GM23338 (cell line): Measurements from ENCODE around the gene COL1A2. TPM values are rescaled to one million over a fixed set of nuclear protein-coding genes. Genes with fewer than 3 reads are reported as not detected.

Experiments used
- ATAC-seq: fragments of 200-7000 bp; cut with Tn5 transposase; 3 replicates; pipeline ENCODE4 v1.9.1; 2020
- DNase-seq: peaks from one replicate; pipeline ENCODE4 v3.0.0-alpha.2; 2015; ENCODE audit warnings: low spot score
- H2AFZ ChIP-seq: fragments of 200-600 bp; sonication (generic); 2 replicates; pipeline ENCODE4 v1.8.0; 2016; ENCODE audit warnings: antibody characterized with exemption, mild to moderate bottlenecking, moderate library complexity
- H3F3A ChIP-seq: fragments of 200-600 bp; sonication (generic); replicated peaks from 2 replicates; pipeline ENCODE4 v1.8.0; 2017; ENCODE audit warnings: antibody characterized with exemption, mixed run types, low read depth
- H3K27ac ChIP-seq: fragments of 200-600 bp; sonication (generic); 2 replicates; pipeline ENCODE4 v1.6.1; 2016; ENCODE audit warnings: low read depth
- H3K27me3 ChIP-seq: fragments of 200-600 bp; sonication (generic); 2 replicates; pipeline ENCODE4 v1.8.0; 2016; ENCODE audit warnings: mild to moderate bottlenecking, mixed run types, moderate library complexity; ENCODE audit not compliant: insufficient read depth
- H3K36me3 ChIP-seq: fragments of 200-600 bp; sonication (generic); 2 replicates; pipeline ENCODE4 v1.8.0; 2016; ENCODE audit warnings: mild to moderate bottlenecking; ENCODE audit not compliant: insufficient read depth
- H3K4me1 ChIP-seq: fragments of 200-600 bp; sonication (generic); 2 replicates; pipeline ENCODE4 v1.8.0; 2016; ENCODE audit warnings: mild to moderate bottlenecking, moderate library complexity; ENCODE audit not compliant: insufficient read depth
- H3K4me2 ChIP-seq: fragments of 200-600 bp; sonication (generic); 2 replicates; pipeline ENCODE4 v1.7.1; 2017; ENCODE audit warnings: mixed run types
- H3K4me3 ChIP-seq: fragments of 200-600 bp; sonication (generic); 2 replicates; pipeline ENCODE4 v1.6.1; 2016; ENCODE audit warnings: mixed run types
- H3K79me2 ChIP-seq: fragments of 200-600 bp; sonication (generic); replicated peaks from 2 replicates; pipeline ENCODE4 v1.8.0; 2017; ENCODE audit warnings: mild to moderate bottlenecking; ENCODE audit not compliant: insufficient read depth
- H3K9me2 ChIP-seq: fragments of 200-600 bp; sonication (generic); 2 replicates; pipeline ENCODE4 v1.8.0; 2017; ENCODE audit not compliant: insufficient read depth
- H4K20me1 ChIP-seq: fragments of 200-600 bp; sonication (generic); replicated peaks from 2 replicates; pipeline ENCODE4 v1.8.0; 2017; ENCODE audit warnings: mild to moderate bottlenecking; ENCODE audit not compliant: insufficient read depth
- H3K27ac Mint-ChIP-seq: 2 replicates; pipeline ENCODE4 v1.8.0; 2020; ENCODE audit warnings: inconsistent platforms, mild to moderate bottlenecking, moderate library complexity, mixed read lengths
- H3K27me3 Mint-ChIP-seq: 3 replicates; pipeline ENCODE4 v1.8.0; 2022; ENCODE audit warnings: low read depth, mild to moderate bottlenecking, moderate library complexity, mixed read lengths, inconsistent platforms; ENCODE audit not compliant: insufficient read depth, poor library complexity
- H3K36me3 Mint-ChIP-seq: 3 replicates; pipeline ENCODE4 v1.8.0; 2021; ENCODE audit warnings: low read depth, mild to moderate bottlenecking, inconsistent platforms, moderate library complexity, mixed read lengths
- H3K4me1 Mint-ChIP-seq: 3 replicates; pipeline ENCODE4 v1.8.0; 2020; ENCODE audit warnings: mild to moderate bottlenecking, inconsistent platforms, mixed read lengths
- H3K4me3 Mint-ChIP-seq: 3 replicates; pipeline ENCODE4 v1.8.0; 2021; ENCODE audit warnings: moderate library complexity, mild to moderate bottlenecking, inconsistent platforms, mixed read lengths
- H3K9me3 Mint-ChIP-seq: 3 replicates; pipeline ENCODE4 v1.8.0; 2020; ENCODE audit warnings: moderate library complexity, mild to moderate bottlenecking, inconsistent platforms, mixed read lengths
- EZH2 ChIP-seq: fragments of 200-600 bp; sonication (generic); IDR thresholded peaks from one replicate; pipeline ENCODE4 v1.8.0; 2017; ENCODE audit warnings: antibody characterized with exemption, mild to moderate bottlenecking, low read depth; ENCODE audit not compliant: unreplicated experiment
- EZH2phosphoT487 ChIP-seq: fragments of 200-600 bp; sonication (generic); IDR thresholded peaks from one replicate; pipeline ENCODE4 v1.8.1; 2018; ENCODE audit warnings: antibody characterized with exemption; ENCODE audit not compliant: unreplicated experiment
- NANOG ChIP-seq: IDR thresholded peaks from 2 replicates; pipeline ENCODE4 v1.6.1; 2016; ENCODE audit warnings: antibody characterized with exemption, borderline replicate concordance
- POLR2AphosphoS5 ChIP-seq: IDR thresholded peaks from 2 replicates; pipeline ENCODE4 v1.6.1; 2016; ENCODE audit warnings: antibody characterized with exemption, low read depth
- STAT1 ChIP-seq: IDR thresholded peaks from one replicate; pipeline ENCODE4 v1.6.1; 2016; ENCODE audit warnings: antibody characterized with exemption; ENCODE audit not compliant: unreplicated experiment
- ZNF331 ChIP-seq: fragments of 250-450 bp; sonication (Bioruptor Pico); IDR thresholded peaks from 2 replicates; pipeline ENCODE4 v1.5.0; 2020; ENCODE audit warnings: low read depth, mild to moderate bottlenecking, moderate library complexity
- ZNF462 ChIP-seq: fragments of 250-450 bp; sonication (Bioruptor Pico); IDR thresholded peaks from 2 replicates; pipeline ENCODE4 v1.5.0; 2020; ENCODE audit warnings: mild to moderate bottlenecking, moderate library complexity
- polyA plus RNA-seq: library from polyadenylated mRNA; unstranded; fragments of >200 nt; fragmentation: Nextera tagmentation; extraction: Ambion mirVana; gene quantifications from 2 replicates; pipeline ENCODE4 v1.2.1, GENCODE V29; 2016
- total RNA-seq: library from RNA; depleted of rRNA; stranded (reverse); fragments of >200 nt; shearing (Covaris generic); gene quantifications from 2 replicates; pipeline ENCODE4 v1.2.3, GENCODE V29; 2014
- TF ChIP-seq, protein P1 (sequence below): IDR thresholded peaks from 2 replicates; pipeline ENCODE4 v1.6.1; 2016; ENCODE audit warnings: antibody characterized with exemption
- TF ChIP-seq, protein P2 (sequence below): IDR thresholded peaks from one replicate; pipeline ENCODE4 v1.6.1; 2018; ENCODE audit warnings: antibody characterized with exemption; ENCODE audit not compliant: unreplicated experiment
- TF ChIP-seq, protein P3 (sequence below), 2 experiments: fragments of 200-600 bp in 1 of 2; sonication (generic) in 1 of 2; conservative IDR thresholded peaks; 2 replicates each; pipeline versions ENCODE4 v1.5.1 to v1.6.1; 2016 to 2017; ENCODE audit warnings: antibody characterized with exemption in 2 of 2, low read depth in 2 of 2, mild to moderate bottlenecking in 2 of 2, moderate library complexity in 1 of 2

COL1A2 gene
- total and polyA plus RNA-seq, 2 experiments from 2014 or later: 32.0 to 67.0 TPM

DNA sequence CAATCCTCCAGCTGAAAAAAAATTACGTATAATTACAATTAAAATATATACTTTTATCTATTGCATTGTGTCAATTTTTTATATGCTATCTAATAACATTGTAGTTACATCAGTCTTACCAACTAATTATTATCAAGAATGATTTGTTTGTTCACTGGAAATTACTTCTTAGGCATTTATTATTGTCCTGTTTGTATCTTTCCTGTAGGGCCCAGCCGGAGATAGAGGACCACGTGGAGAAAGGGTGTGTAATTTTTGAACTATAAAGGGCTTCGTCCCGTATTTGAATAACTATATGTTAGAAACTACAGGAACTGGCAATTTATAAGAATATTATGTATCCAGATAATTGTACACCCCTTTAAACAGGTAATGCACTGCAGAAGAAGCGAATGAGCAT, 4.1 kb downstream of the COL1A2 start (continued):
- TF ChIP-seq ZNF462 (no peak), NANOG (no peak)
- TF ChIP-seq, protein P1, sequence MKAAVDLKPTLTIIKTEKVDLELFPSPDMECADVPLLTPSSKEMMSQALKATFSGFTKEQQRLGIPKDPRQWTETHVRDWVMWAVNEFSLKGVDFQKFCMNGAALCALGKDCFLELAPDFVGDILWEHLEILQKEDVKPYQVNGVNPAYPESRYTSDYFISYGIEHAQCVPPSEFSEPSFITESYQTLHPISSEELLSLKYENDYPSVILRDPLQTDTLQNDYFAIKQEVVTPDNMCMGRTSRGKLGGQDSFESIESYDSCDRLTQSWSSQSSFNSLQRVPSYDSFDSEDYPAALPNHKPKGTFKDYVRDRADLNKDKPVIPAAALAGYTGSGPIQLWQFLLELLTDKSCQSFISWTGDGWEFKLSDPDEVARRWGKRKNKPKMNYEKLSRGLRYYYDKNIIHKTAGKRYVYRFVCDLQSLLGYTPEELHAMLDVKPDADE: no peak

GRCh38 chr7:94400022-94400421, 5.3 kb downstream of the COL1A2 start:
- Histone ChIP-seq H3K4me2 (no peak overlapping the region), H3K79me2 (no peaks in the 10 kb centered on the region), H2AFZ (no peak overlapping the region), H4K20me1 (0 out of 2 replicates have a peak, but pooled peaks cover 2% of the 10 kb centered on the region), H3K36me3 (peaks cover 20% of the 10 kb centered on the region; the same call in 1 of the 2 replicates), H3K27ac (no peak overlapping the region), H3K4me3 (no peak overlapping the region), H3K9me2 (no peaks in the 10 kb centered on the region), H3K4me1 (no peaks in the 10 kb centered on the region), H3K27me3 (no peaks in the 10 kb centered on the region), H3F3A (no peaks in the 10 kb centered on the region)
- Mint-ChIP-seq H3K27ac (no peak overlapping the region), H3K4me1 (peaks cover 13% of the 10 kb centered on the region; the same call in 2 of the 3 replicates), H3K36me3 (peaks cover 25% of the 10 kb centered on the region; the same call in 2 of the 3 replicates), H3K4me3 (no peak overlapping the region), H3K27me3 (no peaks in the 10 kb centered on the region), H3K9me3 (no peaks in the 10 kb centered on the region)
- ATAC-seq: no peak
- no peak for TF ChIP-seq STAT1
- TF ChIP-seq, protein P1: no peak
- TF ChIP-seq EZH2phosphoT487: no peak
- TF ChIP-seq, protein P2, sequence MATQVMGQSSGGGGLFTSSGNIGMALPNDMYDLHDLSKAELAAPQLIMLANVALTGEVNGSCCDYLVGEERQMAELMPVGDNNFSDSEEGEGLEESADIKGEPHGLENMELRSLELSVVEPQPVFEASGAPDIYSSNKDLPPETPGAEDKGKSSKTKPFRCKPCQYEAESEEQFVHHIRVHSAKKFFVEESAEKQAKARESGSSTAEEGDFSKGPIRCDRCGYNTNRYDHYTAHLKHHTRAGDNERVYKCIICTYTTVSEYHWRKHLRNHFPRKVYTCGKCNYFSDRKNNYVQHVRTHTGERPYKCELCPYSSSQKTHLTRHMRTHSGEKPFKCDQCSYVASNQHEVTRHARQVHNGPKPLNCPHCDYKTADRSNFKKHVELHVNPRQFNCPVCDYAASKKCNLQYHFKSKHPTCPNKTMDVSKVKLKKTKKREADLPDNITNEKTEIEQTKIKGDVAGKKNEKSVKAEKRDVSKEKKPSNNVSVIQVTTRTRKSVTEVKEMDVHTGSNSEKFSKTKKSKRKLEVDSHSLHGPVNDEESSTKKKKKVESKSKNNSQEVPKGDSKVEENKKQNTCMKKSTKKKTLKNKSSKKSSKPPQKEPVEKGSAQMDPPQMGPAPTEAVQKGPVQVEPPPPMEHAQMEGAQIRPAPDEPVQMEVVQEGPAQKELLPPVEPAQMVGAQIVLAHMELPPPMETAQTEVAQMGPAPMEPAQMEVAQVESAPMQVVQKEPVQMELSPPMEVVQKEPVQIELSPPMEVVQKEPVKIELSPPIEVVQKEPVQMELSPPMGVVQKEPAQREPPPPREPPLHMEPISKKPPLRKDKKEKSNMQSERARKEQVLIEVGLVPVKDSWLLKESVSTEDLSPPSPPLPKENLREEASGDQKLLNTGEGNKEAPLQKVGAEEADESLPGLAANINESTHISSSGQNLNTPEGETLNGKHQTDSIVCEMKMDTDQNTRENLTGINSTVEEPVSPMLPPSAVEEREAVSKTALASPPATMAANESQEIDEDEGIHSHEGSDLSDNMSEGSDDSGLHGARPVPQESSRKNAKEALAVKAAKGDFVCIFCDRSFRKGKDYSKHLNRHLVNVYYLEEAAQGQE: no peak
- TF ChIP-seq EZH2: no peak
- TF ChIP-seq POLR2AphosphoS5: no peak
- TF ChIP-seq, protein P3, sequence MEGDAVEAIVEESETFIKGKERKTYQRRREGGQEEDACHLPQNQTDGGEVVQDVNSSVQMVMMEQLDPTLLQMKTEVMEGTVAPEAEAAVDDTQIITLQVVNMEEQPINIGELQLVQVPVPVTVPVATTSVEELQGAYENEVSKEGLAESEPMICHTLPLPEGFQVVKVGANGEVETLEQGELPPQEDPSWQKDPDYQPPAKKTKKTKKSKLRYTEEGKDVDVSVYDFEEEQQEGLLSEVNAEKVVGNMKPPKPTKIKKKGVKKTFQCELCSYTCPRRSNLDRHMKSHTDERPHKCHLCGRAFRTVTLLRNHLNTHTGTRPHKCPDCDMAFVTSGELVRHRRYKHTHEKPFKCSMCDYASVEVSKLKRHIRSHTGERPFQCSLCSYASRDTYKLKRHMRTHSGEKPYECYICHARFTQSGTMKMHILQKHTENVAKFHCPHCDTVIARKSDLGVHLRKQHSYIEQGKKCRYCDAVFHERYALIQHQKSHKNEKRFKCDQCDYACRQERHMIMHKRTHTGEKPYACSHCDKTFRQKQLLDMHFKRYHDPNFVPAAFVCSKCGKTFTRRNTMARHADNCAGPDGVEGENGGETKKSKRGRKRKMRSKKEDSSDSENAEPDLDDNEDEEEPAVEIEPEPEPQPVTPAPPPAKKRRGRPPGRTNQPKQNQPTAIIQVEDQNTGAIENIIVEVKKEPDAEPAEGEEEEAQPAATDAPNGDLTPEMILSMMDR (conservative IDR thresholded peaks at IDR 0.05; ENCODE audit: low read depth in 2 of 2): no peak
- no peak for TF ChIP-seq ZNF331 (CRISPR knock-in tag)
- DNase-seq: no peak
